Sigmoid colon (tissue), 7 donors: Measurements from ENCODE around the gene MLC1. TPM values are rescaled to one million over a fixed set of nuclear protein-coding genes. Genes with fewer than 3 reads are reported as not detected.

Experiments
- DNase-seq: peaks from one replicate; pipeline ENCODE4 v3.0.0-alpha.2; 2019
- H3K27ac ChIP-seq, 4 donors: fragments of 200-600 bp; sonication (generic); one replicate each; pipeline ENCODE4 v1.5.1; 2016 to 2019; ENCODE audit warnings: mild to moderate bottlenecking in 1 of 4
- H3K27me3 ChIP-seq, 3 donors: fragments of 200-600 bp; sonication (generic); one replicate each; pipeline ENCODE4 v1.5.1; 2019; ENCODE audit warnings: mild to moderate bottlenecking in 1 of 3
- H3K36me3 ChIP-seq, 4 donors: fragments of 200-600 bp; sonication (generic); one replicate each; pipeline ENCODE4 v1.5.1; 2016 to 2019
- H3K4me1 ChIP-seq, 4 donors: fragments of 200-600 bp; sonication (generic); one replicate each; pipeline ENCODE4 v1.5.1; 2017 to 2019
- H3K4me3 ChIP-seq, 4 donors: fragments of 200-600 bp; sonication (generic); one replicate each; pipeline ENCODE4 v1.5.1; 2017 to 2019; ENCODE audit warnings: mild to moderate bottlenecking in 2 of 4, moderate library complexity in 1 of 4
- H3K9me3 ChIP-seq, 4 donors: fragments of 200-600 bp in 3 of 4; sonication (generic) in 3 of 4; one replicate each; pipeline versions ENCODE4 v1.5.1 to v1.6.1; 2013 to 2019
- CTCF ChIP-seq, 4 experiments: fragments of 450-650 bp in 3 of 4; fragments of 200-600 bp in 1 of 4; IDR thresholded peaks; one replicate each; pipeline ENCODE4 v1.5.1; 2016 to 2019; ENCODE audit warnings: antibody characterized with exemption in 4 of 4, mild to moderate bottlenecking in 3 of 4, moderate library complexity in 2 of 4
- EP300 ChIP-seq, 4 donors: sonication (generic); formaldehyde crosslinking; IDR thresholded peaks; one replicate each; pipeline ENCODE4 v1.6.1; 2017; ENCODE audit warnings: antibody characterized with exemption in 4 of 4
- POLR2A ChIP-seq, 2 donors: fragments of 450-650 bp; IDR thresholded peaks; one replicate each; pipeline ENCODE4 v1.6.1; 2016; ENCODE audit warnings: antibody characterized with exemption in 2 of 2, mild to moderate bottlenecking in 2 of 2, moderate library complexity in 2 of 2
- POLR2AphosphoS5 ChIP-seq, 4 donors: sonication (generic); formaldehyde crosslinking; IDR thresholded peaks; one replicate each; pipeline ENCODE4 v1.6.1; 2017; ENCODE audit warnings: antibody characterized with exemption in 4 of 4
- WGBS, 2 donors: extraction: QIAGEN DNeasy Blood & Tissue Kit; methylation state at CpG; one replicate each; pipeline ENCODE4 v1.1.7; 2013; 5-methylcytosine and 5-hydroxymethylcytosine counted together
- intact Hi-C: fragments of 100-400 bp; cut with DNase I; formaldehyde crosslinking; loops from one replicate; pipeline ENCODE4 v1.15.1; 2023
- polyA plus RNA-seq, 3 donors: library from polyadenylated mRNA; stranded (reverse); fragments of 200-250 nt; gene quantifications; one replicate each; pipeline ENCODE4 v1.2.3, GENCODE V29; 2013
- total RNA-seq, 4 donors: library from RNA; depleted of rRNA; stranded (reverse); fragments of >200 nt; gene quantifications; one replicate each; pipeline ENCODE4 v1.1.0, GENCODE V29; 2016
- donor health status: healthy with polysubstance abuse.
- donor health status: Bipolar disorder and iron deficiency.
- donor health status: healthy.

Gene MLC1
- total and polyA plus RNA-seq, 7 donors: 0.14 to 0.23 (median 0.16) TPM; not detected in 4

- Histone ChIP-seq H3K4me1 (peaks cover 0 to 7% (median 6%) of the 10 kb centered on the region in 4 donors), H3K36me3 (no peaks in the 10 kb centered on the region), H3K9me3 (peaks cover 0 to 7% (median 0%) of the 10 kb centered on the region in 4 donors), H3K27me3 (peaks cover 5 to 22% (median 12%) of the 10 kb centered on the region in 3 donors), H3K27ac (no peak overlapping the region), H3K4me3 (no peak overlapping the region)
- TF ChIP-seq EP300 (IDR thresholded peaks at IDR 0.05): no peak
- TF ChIP-seq POLR2AphosphoS5 (IDR thresholded peaks at IDR 0.05): no peak
- no peak for TF ChIP-seq CTCF (IDR thresholded peaks at IDR 0.05)
- TF ChIP-seq POLR2A (IDR thresholded peaks at IDR 0.05): no peak
- 29 to 60% methylated on average over 18 of the region's 18 CpGs for WGBS, 2 donors
- DNase-seq: no peak
- intact Hi-C loops: no loop called here
These were observed 31.4 kb downstream of the MLC1 start for GRCh38 chr22:50053861-50054260.

GRCh38 chr22:50051930-50052329, 33.3 kb downstream of the MLC1 start:
- H3K27me3 ChIP-seq: peaks cover 0 to 9% (median 0%) of the 10 kb centered on the region in 3 donors
- no peak overlapping the region for H3K4me3 ChIP-seq
- peaks cover 0 to 7% (median 0%) of the 10 kb centered on the region in 4 donors for H3K9me3 ChIP-seq
- intact Hi-C loops: no loop called here
- TF ChIP-seq CTCF (IDR thresholded peaks at IDR 0.05) (no peak), EP300 (IDR thresholded peaks at IDR 0.05) (no peak), POLR2AphosphoS5 (IDR thresholded peaks at IDR 0.05) (no peak)
- H3K4me1 ChIP-seq: no peaks in the 10 kb centered on the region
- DNase-seq: no peak
- H3K36me3 ChIP-seq: no peaks in the 10 kb centered on the region
- 90 to 91% methylated on average over 18 of the region's 18 CpGs for WGBS, 2 donors
- no peak overlapping the region for H3K27ac ChIP-seq

GRCh38 chr22:50049299-50050195, 35.7 kb downstream of the MLC1 start:
- TF ChIP-seq CTCF (IDR thresholded peaks at IDR 0.05): no peak
- no peak for TF ChIP-seq POLR2AphosphoS5 (IDR thresholded peaks at IDR 0.05)
- TF ChIP-seq POLR2A (IDR thresholded peaks at IDR 0.05): no peak

GRCh38 chr22:50048836-50049235, 36.4 kb downstream of the MLC1 start:
- TF ChIP-seq EP300 (IDR thresholded peaks at IDR 0.05) (no peak), CTCF (IDR thresholded peaks at IDR 0.05) (no peak), POLR2A (IDR thresholded peaks at IDR 0.05) (no peak), POLR2AphosphoS5 (IDR thresholded peaks at IDR 0.05) (no peak)
- no peak overlapping the region for H3K27ac ChIP-seq
- no peak for DNase-seq
- no peaks in the 10 kb centered on the region for H3K4me1 ChIP-seq
- H3K36me3 ChIP-seq: no peaks in the 10 kb centered on the region
- peaks cover 0 to 7% (median 0%) of the 10 kb centered on the region in 4 donors for H3K9me3 ChIP-seq
- WGBS, 2 donors: 85 to 91% methylated on average over 17 of the region's 17 CpGs
- H3K4me3 ChIP-seq: no peak overlapping the region
- intact Hi-C loops: no loop called here
- peaks cover 0 to 27% (median 0%) of the 10 kb centered on the region in 3 donors for H3K27me3 ChIP-seq

More at GRCh38 chr22:50049299-50050195, 35.7 kb downstream of the MLC1 start:
- no peaks in the 10 kb centered on the region for H3K36me3 ChIP-seq
- H3K4me1 ChIP-seq: no peaks in the 10 kb centered on the region
- 89 to 90% methylated on average over 36 of the region's 36 CpGs for WGBS, 2 donors
- intact Hi-C loops: no loop called here
- no peak for DNase-seq
- H3K27me3 ChIP-seq: peaks cover 0 to 23% (median 0%) of the 10 kb centered on the region in 3 donors
- no peak overlapping the region for H3K27ac ChIP-seq
- peaks cover 0 to 7% (median 0%) of the 10 kb centered on the region in 4 donors for H3K9me3 ChIP-seq
- no peak overlapping the region for H3K4me3 ChIP-seq
